GM19397 (cell line): ENCODE results near the gene A3GALT2.
"Not testable (repeated sequence)": the region's sequence is repeated elsewhere in the genome, so short reads cannot be mapped to it uniquely, and the experiment has no call there.

Experiments
- ATAC-seq: cut with Tn5 transposase; IDR thresholded peaks from one replicate; pipeline ENCODE4 v1.9.1; 2021; ENCODE audit warnings: mild to moderate bottlenecking, moderate library complexity; ENCODE audit not compliant: unreplicated experiment

Gene A3GALT2

DNA sequence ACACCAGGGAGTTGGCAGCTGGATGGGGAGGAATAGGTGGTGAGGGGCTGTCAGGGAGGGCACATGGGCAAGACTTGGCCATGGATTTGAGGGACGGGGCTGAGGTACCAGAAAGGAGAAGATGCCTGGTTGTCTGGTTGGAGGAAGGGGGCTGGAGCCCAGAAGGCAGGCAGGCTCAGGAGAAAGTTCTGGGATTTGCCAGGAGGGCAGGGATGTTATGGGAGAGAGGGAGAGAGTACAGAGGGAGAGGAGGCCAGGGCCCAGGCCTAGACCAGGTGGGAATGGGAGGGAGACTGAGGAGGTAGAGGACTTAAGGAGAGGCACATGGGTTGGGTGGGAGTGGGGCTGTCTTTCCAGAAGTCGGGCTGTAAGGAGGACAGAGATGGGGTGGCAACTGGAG is 4.3 kb downstream of the A3GALT2 start:
- ATAC-seq, result no peak

DNA sequence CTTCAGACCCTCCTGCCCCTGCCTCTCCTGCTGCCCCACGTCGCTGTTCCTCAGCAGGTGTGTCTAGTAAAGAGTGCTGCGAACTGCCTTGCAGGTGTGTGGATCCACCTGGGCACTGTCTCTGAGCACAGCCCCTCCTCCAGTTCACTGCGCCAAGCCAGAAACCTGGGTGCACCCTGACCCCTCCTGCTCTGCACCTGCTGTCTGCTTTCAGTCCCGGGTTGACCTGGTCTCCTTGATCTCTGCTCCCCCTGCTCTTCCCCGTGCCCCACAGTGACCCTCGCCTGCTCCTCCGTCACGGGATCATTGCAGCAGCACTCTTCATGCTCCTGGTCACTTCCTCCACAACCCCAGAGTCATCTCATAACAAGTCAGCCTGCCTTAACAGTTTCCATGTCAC is 6.5 kb downstream of the A3GALT2 start:
- no peak for ATAC-seq

DNA sequence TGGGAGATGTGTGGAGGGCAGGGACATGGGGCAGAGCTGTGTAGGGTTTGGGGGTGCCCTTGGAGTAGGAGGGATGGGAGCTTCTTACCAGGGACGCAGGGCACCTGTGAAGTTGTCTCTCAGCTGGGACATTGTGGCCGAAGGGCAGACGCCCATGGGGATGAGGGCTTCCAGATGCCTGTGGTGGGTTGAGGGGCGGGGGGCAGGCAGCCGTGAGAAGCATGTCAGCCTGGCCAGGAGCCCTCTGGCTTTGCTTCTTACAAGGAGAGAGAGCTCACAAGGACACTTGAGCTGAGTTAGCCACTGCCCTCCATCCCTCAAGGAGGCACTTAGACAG is 8.5 kb downstream of the A3GALT2 start:
- no peak for ATAC-seq

DNA sequence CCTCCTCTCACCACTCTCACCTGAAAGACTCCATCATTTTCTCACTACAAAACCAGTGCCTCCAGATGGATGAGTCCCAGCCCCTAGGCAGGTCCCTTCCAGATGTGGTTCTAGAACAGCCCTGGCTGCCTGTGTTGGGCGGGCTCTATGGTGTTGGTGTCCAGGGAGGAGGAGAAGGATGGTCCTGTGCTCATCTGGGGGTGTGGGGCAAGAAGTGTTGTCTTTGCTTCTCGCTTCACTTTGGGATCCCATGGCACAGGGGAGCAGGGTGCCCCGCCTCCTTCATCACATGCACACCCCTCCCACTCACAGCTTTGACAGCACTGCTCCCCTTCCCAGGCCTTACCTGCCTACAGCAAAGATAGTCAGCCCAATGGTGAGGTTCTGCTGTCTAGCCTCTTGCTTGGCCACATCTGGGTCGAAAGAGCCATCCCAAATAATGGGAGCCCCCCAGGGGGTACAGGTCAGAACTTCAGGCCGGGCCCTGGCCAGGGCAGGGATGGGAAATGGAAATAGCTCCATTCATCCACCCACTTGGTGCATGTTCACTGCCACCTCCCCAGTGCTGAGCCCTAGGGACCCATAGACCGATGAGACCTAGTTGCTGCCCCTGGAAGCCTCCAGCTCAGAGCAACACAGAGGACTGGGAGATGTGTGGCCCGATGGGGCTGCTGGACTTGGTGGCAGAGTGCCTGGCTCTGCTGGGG is 9.0 kb downstream of the A3GALT2 start:
- ATAC-seq, result no peak

DNA sequence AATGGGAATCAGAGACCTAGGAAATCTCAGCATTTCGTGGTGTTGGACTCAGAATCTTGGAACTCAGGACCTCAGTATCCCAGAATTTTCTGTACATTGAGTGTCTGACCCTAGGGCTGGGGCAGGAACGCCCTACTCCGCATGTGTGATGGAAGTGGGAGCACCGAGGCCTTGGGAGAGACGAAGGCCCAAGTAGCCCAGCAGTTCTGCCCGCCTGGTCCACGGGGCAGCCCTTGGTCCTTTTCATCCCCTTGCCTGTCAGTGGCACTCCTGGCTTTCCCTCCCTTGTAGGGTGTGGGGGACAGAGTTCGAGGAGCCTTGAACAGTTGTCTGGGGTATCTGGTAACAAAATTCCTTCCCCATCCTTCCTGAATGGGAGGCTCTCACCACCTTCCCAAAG is 10.2 kb downstream of the A3GALT2 start:
- no peak for ATAC-seq

DNA sequence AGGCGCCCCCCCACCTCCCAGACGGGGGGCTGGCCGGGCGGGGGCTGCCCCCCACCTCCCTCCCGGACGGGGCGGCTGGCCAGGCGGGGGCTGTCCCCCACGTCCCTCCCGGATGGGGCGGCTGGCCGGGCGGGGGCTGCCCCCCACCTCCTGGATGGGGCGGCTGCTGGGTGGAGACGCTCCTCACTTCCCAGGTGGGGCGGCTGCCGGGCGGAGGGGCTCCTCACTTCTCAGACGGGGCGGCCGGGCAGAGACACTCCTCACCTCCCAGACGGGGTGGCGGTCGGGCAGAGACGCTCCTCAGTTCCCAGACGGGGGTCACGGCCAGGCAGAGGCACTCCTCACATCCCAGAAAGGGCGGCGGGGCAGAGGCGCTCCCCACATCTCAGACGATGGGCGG is 11.5 kb downstream of the A3GALT2 start:
- ATAC-seq, result not testable (repeated sequence)

DNA sequence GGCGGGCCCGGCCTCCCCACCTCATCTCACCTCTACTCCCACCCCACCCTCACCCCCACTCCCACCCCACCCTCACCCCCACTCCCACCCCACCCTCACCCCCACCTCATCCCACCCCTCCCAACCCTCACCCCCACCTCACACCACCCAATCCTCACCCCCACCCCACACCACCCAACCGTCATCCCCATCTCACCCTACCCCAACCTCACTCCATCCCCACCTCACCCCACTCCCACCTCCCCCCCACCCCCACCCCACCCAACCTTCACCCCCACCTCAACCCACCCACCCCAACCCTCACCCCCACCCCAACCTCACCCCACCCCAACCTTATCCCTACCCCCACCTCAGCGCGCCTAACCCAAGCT is 13.4 kb downstream of the A3GALT2 start:
- ATAC-seq, result no peak

DNA sequence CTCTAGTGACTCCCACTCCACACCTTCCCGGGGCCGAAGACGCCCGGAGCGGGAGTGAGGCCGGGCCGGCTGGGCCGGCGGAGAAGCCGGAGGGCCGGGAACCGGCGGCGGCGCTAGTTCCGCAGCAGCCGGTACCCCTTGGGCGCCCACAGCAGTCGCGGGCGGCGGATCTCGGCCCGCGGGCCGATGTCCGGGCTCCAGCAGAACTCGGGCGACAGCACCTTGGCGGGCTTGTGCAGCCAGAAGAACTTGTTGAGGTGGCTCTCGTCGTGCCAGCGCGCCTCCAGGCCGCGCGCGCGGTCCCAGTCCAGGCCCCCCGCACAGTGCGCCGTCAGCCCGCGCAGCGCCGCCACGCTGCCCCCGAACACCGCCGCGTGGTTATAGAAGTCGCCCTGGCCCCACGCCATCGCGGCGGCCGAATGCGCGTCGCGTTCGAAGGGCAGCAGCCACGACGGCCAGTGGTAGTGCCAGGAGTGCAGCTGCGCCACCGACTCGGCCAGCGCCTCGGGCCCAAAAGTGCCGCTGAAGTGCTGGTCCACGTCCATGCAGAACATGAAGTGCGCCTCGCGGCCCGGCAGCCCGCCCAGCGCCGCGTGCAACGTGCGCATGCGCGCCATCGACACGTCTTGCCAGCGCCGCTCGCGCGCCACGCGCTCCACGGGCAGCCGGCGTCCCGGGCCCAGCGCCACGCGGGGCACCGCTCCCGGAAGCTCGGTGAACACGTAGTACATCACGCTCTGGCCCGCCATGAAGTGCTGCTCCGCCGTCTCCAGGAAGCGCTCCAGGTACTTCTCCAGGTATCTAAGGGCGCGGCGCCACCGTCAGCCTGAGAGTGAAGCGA is 14.0 kb downstream of the A3GALT2 start:
- no peak for ATAC-seq

DNA sequence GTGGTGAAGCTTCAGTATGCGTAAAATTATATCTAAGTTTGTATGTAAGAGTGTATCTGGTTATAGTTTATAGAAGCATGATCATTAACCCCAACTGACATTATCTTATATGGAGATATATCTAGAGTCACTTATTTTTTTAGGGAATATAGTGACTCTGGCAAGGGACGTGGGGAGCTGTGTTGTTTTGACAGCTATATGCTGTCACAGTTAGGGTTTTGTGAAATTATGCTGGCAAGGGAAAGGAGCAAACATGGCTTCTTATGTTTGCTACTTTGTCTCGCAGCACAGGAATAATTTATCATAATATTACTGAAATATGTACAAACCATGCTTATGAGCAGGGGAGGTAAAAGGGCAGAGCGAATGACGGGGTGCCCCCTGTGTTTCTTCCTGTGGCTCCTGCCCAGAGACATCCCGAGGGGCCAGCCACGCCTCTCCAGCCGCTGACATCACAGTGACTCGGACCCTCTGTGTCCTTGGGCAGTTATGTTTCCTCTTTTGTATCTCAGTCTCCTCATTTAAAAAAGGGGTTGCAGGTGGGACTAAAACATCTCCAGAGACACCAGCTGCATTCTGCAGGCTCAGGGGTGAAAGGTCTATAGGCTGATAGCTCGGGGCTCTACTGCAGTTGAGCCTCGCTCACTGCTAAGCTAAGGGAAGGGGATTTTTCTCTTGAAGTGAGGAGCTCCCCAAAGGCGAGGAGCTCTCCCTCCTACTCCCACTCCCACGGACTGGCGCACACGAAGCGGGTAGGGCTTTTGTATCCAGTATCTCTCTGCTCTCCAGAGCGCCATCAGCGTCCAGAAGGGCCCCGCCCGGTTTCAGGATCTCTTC is 14.9 kb downstream of the A3GALT2 start:
- no peak for ATAC-seq

DNA sequence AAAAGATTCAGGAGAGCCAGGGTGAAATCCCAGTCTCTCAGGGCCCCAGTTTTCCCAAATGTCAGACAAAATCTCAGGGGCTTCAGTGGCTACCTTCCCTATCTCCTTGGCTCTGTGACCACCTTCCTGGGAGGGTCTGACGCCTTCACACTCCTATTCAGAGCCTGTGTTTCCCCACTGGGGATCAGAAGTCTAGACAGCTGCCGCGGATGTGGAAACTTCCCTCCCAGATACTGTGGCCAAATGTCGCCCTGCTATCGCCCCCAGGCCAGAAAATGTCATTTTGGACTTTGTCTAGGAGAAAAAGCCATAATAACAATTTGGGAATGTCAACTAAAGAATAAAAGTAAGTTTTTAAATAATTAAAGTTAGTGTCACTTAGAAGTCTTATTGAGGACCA is 15.9 kb downstream of the A3GALT2 start:
- ATAC-seq, result no peak

DNA sequence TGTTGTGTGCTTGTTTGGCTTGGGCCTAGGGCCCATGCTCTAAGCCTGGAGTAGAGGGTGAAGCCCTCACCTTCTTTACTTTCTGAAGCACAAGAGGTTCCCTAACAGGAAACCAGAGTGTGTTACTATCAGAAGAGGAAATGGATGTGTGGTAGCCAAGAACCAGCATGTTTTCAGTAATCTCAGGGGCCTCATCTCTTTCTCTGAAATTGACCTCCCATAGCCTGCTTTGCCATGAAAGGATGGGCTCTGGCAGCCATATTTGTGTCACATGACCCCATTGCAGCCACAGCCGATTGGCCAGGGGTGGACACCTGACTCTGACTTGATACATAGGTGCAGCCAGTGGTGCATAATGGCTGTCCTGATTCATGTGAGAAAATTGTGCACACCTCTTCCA is 18.6 kb downstream of the A3GALT2 start:
- ATAC-seq, result no peak

DNA sequence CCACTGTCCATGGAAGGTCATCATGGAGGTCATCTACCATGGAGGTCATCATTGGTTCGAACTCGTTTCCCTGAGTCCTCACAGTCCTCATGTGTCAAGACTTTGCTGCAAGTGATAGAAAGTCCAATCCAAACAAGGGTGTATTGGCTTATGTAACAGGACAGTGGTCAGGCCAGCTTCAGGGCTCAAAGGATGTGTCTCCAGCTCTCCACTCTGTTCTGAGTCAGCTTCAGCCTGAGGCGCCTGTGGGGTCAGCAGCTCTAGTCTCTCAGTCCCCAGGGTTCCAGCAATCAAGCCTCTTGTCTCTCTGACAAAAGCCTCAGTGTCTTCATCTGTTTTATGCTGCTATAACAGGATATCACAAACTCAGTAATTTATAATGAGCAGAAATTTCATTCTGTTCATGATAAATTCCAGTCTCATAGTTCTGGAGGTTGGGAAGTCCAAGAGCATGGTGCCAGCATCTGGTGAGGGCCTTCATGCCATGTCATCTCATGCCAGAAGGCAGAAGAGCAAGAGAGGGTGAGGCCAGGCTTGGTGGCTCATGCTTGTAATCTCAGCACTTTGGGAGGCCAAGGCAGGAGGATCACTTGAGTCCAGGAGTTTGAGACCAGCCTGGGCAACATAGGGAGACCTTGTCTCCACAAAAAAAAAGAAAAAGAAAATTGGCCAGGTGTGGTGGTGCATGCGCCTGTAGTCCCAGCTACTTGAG is 19.5 kb downstream of the A3GALT2 start:
- ATAC-seq, result no peak

DNA sequence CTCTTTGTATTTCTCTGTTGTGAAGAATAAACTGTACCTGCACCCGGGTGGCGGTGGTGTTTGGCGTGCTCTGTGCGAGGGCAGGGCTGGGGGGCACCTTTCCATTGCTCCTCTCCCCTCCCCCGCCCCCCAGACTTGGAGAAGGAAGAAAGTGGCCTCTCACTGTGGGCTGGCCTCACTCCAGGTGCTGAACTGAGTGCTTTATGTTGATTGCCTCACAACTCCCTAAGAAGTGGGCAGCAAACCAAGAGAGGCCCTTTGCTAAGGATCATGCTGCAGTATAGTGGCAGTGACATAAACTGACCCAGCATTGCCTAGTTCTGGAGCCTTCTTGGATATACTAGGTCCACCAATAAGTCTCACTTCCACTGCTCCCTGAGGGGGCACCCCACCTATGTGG is 20.2 kb downstream of the A3GALT2 start:
- ATAC-seq, result no peak

DNA sequence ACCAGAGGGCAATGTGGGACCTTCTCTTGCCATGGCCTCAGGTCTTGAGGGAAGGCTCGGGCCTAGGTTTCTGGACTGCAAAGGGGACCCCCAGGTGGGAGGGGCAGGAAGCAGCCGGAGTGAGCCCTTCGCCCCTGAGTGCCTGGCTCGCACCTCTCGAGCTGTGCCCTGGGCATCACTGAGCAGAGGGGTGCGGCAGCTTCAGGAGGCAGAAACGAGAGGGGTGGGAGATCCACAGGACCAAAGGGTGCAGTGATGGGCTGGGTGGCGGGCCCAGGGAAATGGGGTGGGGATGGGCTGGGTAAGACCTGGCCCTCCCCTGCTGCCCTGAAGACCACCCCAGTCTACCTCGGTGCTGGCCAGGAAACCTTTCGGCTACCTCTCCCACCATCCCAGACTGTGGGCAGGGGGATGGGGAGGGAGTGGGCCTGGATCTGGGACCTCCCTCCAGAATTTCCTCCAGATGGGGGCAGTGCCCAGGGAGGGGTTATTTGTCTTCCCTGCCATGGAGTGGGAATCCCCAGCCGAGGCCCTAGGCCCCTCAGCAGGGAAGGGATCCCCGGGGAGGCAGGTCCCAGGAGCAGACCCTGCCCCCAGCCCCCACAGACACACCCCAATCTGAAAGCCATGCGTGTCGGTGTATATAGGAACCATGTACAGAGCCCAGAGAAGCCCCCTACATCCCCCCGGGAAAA is 21.3 kb downstream of the A3GALT2 start:
- no peak for ATAC-seq

DNA sequence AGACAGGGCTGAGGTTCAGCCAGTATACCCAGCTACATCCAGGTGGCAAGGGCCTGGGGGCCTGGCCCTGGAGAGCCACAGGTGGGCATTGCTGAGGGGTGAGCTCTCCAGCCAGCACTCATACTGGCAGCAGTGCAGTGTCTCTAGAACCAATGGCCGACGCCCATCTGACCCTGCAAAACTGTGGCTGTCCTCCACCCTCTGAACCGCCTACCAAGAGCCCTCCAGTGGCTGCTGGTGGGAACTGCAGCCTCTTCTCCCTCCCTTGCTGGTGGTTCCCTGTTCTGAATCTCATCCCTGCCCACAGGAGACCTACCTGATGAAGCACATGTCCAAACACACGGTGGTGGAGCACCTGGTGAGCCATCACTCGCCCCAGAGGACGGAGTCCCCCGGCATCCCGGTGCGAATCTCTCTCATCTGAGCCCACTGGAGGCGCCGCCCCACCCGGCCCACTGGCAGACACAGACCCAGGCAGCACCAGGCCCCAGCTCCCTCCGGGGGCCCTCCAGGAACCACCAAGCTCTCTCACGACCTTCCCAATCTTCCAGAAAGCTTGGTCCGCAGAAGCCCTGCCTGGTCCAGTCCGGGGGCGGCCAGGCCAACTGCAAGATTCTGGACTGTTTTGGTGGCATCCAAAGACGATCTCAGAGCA is 22.1 kb downstream of the A3GALT2 start:
- ATAC-seq, result no peak

DNA sequence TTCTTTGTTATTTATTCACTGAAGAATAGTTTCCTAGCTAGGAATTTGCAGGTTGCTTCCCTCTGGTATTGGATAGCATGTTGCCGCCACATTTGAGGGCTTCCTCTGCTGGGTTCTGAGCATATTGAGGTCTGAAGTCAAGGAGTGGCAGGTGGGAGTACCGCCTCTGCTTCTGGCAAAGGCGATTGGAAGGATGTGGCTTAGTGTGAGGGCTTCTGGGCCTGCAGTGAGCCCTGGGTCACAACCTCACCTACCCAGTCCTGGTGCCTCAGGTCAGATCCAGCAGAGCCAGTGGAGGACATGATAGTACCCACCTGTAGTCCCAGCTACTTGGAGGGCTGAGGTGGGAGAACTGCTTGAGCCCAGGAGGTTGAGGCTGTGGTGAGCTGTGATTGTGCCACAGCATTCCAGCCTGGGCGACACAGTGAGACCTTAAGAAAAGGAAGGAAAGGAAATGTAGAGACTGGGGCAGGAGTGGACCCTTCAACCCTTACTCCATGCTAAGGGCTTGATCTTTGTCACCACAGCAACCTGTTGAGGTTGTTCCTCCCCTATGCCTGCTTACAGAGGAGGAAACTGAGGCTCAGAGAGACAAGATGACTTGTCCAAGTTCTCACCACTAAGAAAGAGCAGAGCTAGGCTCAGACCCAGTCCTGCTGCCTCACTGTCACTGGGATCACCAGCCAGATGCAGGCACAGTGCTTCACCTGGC is 22.8 kb downstream of the A3GALT2 start:
- no peak for ATAC-seq

DNA sequence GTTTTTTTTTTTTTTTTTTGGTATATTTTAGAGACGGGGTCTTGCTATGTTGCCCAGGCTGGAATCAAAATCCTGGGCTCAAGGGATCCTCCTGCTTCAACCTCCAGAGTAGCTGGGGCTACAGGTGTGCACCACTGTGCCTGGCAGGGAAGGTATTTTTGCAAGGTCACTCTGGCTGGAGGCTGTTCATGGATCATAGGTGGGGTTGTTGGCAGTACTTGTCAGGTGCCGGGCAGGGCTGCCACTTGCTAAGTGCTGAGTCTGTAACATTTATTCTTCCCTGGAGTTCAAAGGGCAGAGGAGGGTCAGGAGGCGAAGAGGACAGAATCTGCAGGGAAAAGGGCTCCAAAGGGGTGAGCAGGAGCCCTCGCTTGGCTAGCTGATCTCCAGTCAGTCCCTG is 24.1 kb downstream of the A3GALT2 start:
- no peak for ATAC-seq

DNA sequence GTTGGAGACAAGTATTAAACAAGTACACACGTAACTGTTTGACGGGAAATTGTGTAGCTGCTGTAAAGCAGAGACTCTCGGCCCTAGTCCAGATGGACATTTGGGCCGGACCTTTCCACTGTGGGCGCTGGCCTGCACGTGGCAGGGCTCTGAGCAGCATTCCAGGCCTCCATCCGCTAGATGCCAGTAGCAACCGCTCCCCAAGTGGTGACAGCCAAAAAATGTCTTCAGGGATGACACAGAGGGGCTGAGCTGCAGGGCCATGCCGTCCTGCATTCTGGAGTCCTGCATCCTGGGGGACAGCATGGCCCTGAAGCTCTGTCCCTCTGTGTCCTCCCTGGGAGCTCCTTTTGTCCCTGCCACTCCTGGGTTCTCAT is 24.8 kb downstream of the A3GALT2 start:
- no peak for ATAC-seq

DNA sequence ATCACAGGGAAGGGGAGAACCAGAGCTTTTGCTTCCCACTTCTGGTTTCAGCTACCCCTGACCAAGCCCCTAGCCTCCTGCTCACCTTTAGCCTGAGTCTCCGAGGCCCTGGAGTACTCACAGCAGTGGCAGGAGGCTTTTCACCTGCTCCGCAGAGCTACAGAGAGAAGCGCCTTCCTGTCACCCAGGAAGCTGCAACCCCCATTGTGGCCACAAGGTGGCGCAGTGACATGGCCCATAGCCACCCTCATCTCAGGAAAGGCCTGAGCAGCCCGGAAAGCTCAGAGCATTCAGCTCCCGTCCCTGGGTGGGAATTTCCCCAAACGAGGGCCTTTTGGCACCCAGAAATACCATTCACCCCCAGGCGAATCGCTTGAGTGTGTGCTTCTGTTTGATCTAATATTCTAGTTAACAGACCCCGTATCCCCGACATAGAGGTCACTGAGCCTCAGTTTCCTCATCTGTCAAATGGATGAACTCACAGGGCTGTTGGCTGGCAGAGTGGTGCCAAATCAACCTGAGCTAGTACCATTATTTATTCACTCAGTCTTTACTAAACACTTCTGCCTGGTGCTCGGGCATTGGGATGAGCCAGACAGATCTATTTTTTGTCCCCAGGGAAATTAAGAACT is 25.3 kb downstream of the A3GALT2 start:
- no peak for ATAC-seq
